Kidney (tissue), 14 donors: Measurements from ENCODE around the gene ITPKB. TPM values are rescaled to one million over a fixed set of nuclear protein-coding genes. Genes with fewer than 3 reads are reported as not detected.

Source experiments
- DNase-seq, 5 donors: peaks; one replicate each; pipeline ENCODE4 v3.0.0-alpha.2; 2013 to 2020
- FAIRE-seq: peaks from 2 replicates; lab custom pipeline; 2012; peaks lifted over from hg19 to GRCh38; lab: Jason Lieb, UNC
- H3K27ac ChIP-seq, 2 donors: one replicate each; pipeline ENCODE4 v1.7.0; 2013; ENCODE audit warnings: low read depth in 2 of 2, low read length in 2 of 2, inconsistent platforms in 1 of 2
- H3K27me3 ChIP-seq: one replicate; pipeline ENCODE4 v1.7.1; 2013; ENCODE audit warnings: low read length, inconsistent platforms; ENCODE audit not compliant: control insufficient read depth, insufficient read depth
- H3K36me3 ChIP-seq, 3 donors: one replicate each; pipeline versions ENCODE4 v1.7.0 to v1.7.1; 2013; ENCODE audit warnings: low read length in 3 of 3, control low read depth in 1 of 3, inconsistent platforms in 1 of 3; ENCODE audit not compliant: insufficient read depth in 3 of 3, control insufficient read depth in 2 of 3
- H3K4me1 ChIP-seq, 3 donors: one replicate each; pipeline versions ENCODE4 v1.7.0 to v1.7.1; 2013; ENCODE audit warnings: low read length in 3 of 3, inconsistent platforms in 1 of 3, low read depth in 1 of 3; ENCODE audit not compliant: control insufficient read depth in 2 of 3, insufficient read depth in 2 of 3
- H3K4me3 ChIP-seq, 3 donors: one replicate each; pipeline versions ENCODE4 v1.7.0 to v1.8.1; 2013; ENCODE audit warnings: low read length in 3 of 3, control low read depth in 1 of 3, inconsistent platforms in 1 of 3
- H3K9ac ChIP-seq, 3 donors: one replicate each; pipeline versions ENCODE4 v1.7.0 to v1.7.1; 2013; ENCODE audit warnings: low read length in 3 of 3, control low read depth in 1 of 3, inconsistent platforms in 1 of 3
- H3K9me3 ChIP-seq, 3 donors: one replicate each; pipeline versions ENCODE4 v1.7.0 to v1.7.1; 2013; ENCODE audit warnings: low read length in 3 of 3, control low read depth in 1 of 3, inconsistent platforms in 1 of 3; ENCODE audit not compliant: control insufficient read depth in 2 of 3, insufficient read depth in 1 of 3
- intact Hi-C: fragments of 100-400 bp; cut with DNase I; formaldehyde crosslinking; loops from one replicate; pipeline ENCODE4 v1.11.1; 2022
- polyA plus RNA-seq: library from polyadenylated mRNA; stranded (reverse); fragments of 350-450 nt; fragmentation: Illumina TruSeq; extraction: RNeasy Lipid Tissue Mini Kit (QIAGEN cat#74804); gene quantifications from one replicate; pipeline ENCODE4 v1.2.3, GENCODE V29; 2014; ENCODE audit warnings: low read depth, low replicate concordance; ENCODE audit not compliant: insufficient read depth
- total RNA-seq: library from RNA; stranded (reverse); fragmentation: NEBNext Ultra II Directional; extraction: Animal tissue kit (Norgen Biotek cat#: 25700); gene quantifications from one replicate; pipeline ENCODE4 v1.2.1, GENCODE V29; 2021
- TF ChIP-seq, protein P1 (sequence below): IDR thresholded peaks from 3 replicates; pipeline ENCODE4 v1.5.1; 2012; ENCODE audit warnings: mild to moderate bottlenecking, moderate library complexity, borderline replicate concordance; ENCODE audit not compliant: insufficient read depth; ENCODE audit errors: extremely low read depth
- donor health status: control.
- donor health status: control.
- donor health status: control.
- donor health status: control.
- donor health status: control.
- donor health status: DM: yes; HTN: yes; CAD: no.
- donor health status: Normal renal cell carcinoma (clear cell type).

The ITPKB gene
- total and polyA plus RNA-seq, 2 donors from 2014 or later: 20.2 to 39.3 TPM

DNA sequence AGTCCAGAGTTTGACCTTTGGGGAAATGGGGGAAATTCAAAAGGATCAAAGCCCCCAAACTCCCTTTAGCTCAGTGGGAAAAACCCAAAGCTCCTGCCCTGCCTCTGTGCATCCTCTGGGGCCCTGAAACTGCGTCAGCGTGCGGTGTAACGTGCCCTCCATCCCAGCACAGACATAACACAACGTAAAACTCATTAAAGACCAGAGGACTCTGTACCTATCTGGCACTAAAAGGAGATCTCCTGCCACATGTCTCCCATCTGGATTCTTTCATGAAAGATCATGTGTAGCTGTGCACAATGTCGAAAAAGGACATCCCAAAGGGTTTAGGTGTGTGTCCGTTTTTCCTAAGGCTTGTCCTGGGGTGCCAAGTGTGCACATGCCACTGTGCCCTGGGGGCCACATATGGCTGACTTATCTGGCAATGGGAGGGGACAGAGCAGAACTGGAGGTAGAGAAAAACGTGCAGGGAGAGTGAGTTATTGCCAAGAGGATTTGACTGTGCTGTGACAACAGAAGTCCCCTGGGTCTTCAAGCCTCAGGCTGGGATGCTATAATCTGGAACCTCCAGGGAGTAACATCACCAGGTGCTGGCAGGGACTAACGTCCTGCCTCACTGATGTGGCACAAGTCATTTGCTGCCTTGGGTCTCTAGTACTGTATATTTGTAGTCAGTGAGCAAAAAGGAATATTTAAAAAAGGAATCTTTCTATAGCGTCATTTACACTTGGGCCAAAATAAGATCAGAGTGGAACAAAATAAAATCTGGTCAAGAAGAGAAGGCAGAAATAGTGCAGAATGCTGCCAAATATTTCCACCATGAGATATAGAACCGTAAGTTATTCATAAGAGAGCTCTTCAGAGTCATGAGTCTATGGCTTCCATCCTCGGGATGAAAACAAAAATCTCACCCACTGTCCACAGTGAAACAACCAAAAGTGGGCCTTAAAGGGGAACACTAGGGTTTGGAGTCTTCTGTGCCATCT lies 52.3 kb downstream of the ITPKB start:
- H3K4me1 ChIP-seq: peaks cover 0 to 36% (median 5%) of the 10 kb centered on the region in 3 donors
- intact Hi-C loops: no loop called here

DNA sequence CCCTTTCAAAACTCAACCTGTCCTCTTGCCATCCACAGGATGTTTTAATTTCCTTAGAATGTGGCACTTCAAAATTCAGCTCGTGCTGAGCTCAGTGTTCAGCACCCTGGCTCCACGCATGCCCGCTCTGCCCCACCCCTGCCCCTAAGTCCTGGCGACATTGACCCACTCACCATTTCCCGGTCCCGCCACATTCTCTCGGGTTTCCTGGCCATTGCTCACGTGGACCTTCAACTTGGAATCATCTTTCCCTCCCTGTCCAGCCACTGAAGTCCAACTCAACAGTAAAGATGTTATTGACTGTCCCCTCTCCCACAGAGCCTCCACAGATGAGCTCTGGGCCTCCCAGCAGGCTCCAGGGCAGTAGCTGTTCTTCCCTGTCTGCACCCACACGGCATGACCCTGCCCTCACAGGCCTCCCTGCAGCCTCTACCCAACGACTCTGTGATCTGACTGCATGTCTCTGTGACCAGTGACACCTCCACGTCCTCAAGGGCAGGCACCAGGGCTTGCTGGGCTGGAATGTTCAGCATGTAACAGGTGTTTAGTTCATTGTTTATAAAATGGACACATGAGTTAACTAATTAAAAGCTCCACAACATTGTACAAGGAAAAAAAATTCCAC lies 53.8 kb downstream of the ITPKB start:
- H3K9ac ChIP-seq: no peak overlapping the region
- FAIRE-seq (no peak), DNase-seq (peak in 1 of 5 donors; percentile 31)
- no peaks in the 10 kb centered on the region for H3K27me3 ChIP-seq
- H3K9me3 ChIP-seq: no peaks in the 10 kb centered on the region
- no peak overlapping the region for H3K4me3 ChIP-seq
- H3K36me3 ChIP-seq: no peaks in the 10 kb centered on the region
- peak overlapping the region in 1 of 2 donors; percentile 63 for H3K27ac ChIP-seq
- H3K4me1 ChIP-seq: peaks cover 0 to 33% (median 5%) of the 10 kb centered on the region in 3 donors
- TF ChIP-seq, protein P1, sequence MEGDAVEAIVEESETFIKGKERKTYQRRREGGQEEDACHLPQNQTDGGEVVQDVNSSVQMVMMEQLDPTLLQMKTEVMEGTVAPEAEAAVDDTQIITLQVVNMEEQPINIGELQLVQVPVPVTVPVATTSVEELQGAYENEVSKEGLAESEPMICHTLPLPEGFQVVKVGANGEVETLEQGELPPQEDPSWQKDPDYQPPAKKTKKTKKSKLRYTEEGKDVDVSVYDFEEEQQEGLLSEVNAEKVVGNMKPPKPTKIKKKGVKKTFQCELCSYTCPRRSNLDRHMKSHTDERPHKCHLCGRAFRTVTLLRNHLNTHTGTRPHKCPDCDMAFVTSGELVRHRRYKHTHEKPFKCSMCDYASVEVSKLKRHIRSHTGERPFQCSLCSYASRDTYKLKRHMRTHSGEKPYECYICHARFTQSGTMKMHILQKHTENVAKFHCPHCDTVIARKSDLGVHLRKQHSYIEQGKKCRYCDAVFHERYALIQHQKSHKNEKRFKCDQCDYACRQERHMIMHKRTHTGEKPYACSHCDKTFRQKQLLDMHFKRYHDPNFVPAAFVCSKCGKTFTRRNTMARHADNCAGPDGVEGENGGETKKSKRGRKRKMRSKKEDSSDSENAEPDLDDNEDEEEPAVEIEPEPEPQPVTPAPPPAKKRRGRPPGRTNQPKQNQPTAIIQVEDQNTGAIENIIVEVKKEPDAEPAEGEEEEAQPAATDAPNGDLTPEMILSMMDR: no peak
- intact Hi-C loops: no loop called here

More for the DNA sequence above, 52.3 kb downstream of the ITPKB start:
- TF ChIP-seq, protein P1: no peak
- Histone ChIP-seq H3K9me3 (no peaks in the 10 kb centered on the region), H3K9ac (no peak overlapping the region), H3K27ac (peak overlapping the region in 1 of 2 donors; percentile 10), H3K4me3 (no peak overlapping the region), H3K27me3 (no peaks in the 10 kb centered on the region), H3K36me3 (no peaks in the 10 kb centered on the region)
- FAIRE-seq (no peak), DNase-seq (no peak)

DNA sequence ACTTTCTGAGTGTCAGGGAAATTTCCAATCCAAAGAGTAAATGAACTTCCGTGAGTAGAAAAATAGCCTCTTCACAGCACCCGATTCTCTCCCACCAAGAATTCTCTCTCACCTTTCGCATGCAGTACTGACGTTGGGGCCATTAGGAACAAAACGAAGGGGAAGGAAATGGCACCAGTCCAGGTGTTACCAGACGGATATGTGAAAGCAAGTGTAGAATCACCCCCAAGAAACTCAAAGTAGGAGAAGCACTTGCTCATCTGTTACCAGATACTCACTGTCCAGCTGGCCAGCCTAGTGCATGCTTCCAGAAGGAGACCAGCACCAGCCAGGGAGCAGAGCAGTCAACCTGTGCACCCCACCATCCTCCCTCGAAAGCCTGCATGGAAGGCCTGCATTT lies 55.1 kb downstream of the ITPKB start:
- no peak for FAIRE-seq
- intact Hi-C loops: no loop called here
- TF ChIP-seq, protein P1: no peak
- Histone ChIP-seq H3K27me3 (no peaks in the 10 kb centered on the region), H3K9me3 (no peaks in the 10 kb centered on the region), H3K4me1 (peaks cover 0 to 35% (median 11%) of the 10 kb centered on the region in 3 donors), H3K9ac (no peak overlapping the region), H3K27ac (no peak overlapping the region), H3K36me3 (no peaks in the 10 kb centered on the region), H3K4me3 (no peak overlapping the region)
- no peak for DNase-seq
